Stimulated activated CD4-positive, alpha-beta T cell treated with anti-CD3 and anti-CD28 coated beads, Interleukin-4, amount 100 ng/mL, for 24 hours (primary cell): ENCODE results near the gene TMEM131.
"Not testable (repeated sequence)": the region's sequence is repeated elsewhere in the genome, so short reads cannot be mapped to it uniquely, and the experiment has no call there.

ENCODE experiments used
- DNase-seq: peaks from one replicate; pipeline ENCODE4 v3.0.0-alpha.2; 2020

Gene TMEM131

DNA sequence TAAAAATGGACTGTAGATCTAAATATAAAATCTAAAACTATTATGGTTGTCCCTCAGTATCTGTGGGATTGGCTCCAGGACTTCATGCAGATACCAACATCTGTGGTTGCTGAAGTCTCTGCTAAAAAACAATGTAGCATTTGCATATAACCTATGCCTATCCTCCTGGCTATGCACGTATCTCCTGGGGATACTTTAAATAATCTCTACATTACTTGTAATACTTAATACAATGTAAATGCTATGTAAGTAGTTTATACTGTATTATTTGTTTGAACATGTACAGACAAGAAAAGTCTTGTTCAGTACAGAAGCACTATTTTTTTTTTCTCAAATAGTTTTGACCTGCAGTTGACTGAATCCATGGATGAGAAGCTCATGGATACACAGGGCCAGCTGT, 147.4 kb downstream of the TMEM131 start:
- DNase-seq = no peak

DNA sequence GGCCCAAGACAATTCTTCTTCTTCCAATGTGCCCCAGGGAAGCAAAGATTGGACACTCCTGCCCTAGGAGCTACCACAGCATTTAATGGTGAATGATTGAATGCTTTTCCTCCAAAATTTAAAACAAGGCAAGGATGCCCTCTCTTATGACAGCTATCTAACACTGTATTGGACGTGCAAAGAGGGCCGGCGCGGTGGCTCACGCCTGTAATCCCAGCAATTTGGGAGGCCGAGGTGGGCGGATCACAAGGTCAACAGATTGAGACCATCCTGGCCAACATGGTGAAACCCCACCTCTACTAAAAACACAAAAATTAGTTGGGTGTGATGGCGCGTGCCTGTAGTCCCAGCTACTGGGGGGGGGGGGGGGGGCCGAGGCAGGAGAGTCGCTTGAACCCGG, 149.0 kb downstream of the TMEM131 start:
- not testable (repeated sequence) for DNase-seq

DNA sequence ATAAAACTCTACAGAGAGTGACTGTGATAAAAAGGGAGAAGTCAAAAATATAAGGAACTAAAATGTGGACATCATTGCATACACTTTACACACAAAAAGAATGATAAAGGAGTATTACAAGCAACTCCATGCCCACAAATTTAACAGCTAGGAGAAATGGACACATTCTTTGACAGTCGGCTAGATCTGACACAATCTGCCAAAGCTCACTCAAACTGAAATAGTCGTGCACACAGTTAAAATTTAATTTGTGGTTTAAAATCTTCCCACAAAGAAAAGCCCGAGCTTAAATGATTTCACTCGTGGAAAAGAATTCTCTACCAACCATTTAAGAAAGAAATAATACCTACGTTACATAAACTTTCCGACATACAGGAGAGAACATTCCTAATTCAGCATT, 149.9 kb downstream of the TMEM131 start:
- DNase-seq = no peak

DNA sequence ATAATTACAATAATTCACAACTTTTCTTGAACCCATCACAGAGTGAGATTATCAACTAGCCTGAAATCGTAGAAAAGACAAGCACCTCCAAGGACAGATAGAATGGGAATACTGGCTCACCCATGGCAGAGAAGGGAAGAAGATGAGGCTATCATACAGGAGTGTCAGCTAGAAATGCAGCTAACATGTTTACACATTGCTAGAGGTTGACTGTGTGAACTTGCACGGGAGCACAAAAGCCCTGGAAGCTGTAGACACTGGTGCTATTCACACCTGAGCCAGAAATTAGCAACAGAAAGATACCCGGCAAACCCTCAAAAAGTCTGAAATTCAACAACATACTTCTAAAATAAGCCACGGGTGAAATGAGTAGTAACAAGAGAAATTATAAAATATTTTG, 150.6 kb downstream of the TMEM131 start:
- DNase-seq = no peak

DNA sequence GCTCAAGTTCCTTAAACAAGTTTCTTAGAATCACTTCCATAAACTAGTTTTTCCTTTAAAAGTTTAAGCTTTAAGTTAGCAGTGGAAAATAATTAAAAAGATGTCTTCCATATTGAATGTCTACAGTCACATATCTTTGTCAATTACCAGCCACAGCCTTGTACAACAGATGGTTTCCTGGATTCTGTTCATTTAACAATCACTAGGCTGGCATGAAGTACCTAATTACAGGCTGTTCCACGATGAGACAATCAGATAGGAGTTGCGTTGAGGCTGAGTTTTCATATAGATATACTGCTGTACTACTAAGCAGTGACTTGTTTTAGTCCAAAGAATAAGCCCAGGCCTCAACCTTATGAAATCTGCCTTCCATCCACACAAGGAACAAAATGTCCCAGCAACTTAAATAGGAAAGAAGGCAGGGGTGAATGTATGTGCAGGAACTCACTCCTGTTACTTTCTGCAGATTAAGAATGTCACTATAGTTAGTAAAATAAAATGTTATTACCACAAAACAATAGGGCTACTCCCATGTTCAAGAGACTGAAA, 151.4 kb downstream of the TMEM131 start:
- DNase-seq = no peak

DNA sequence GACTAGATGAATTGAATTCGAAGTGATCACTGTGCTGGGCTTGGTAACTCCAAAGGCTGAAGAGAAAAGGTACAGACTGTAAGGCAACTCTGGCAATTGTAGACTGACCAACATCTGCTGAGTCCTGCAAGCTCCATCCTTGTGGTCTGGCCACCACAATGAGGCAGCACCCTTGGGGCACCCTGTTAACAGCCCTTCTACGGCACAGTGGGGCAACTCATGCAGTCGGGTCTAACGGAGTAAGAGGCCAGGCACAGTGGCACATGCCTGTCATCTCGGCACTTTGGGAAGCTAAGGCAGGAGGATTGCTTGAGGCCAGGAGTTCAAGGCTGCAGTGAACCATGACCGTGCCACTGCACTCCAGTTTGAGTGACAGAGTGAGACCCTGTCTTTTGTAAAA, 155.6 kb downstream of the TMEM131 start:
- no peak for DNase-seq

DNA sequence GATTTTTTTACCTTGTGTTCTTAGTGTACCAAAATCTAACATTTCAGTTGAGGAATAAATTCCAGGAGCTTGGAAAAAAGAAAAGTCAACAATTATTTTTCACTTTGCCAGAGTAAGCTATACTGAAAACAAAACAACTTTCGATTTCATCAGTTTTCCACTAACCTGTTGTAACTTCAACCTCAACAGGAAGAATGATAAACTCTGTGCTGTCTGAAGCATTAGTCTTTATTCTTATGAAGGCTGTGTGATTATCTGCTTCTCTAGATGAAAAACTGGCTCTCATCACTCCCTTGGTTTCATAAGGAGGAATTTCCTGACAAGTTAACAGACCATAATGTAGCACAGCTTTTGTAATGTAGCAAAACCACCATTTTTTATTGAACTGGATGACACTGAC, 161.1 kb downstream of the TMEM131 start:
- no peak for DNase-seq

DNA sequence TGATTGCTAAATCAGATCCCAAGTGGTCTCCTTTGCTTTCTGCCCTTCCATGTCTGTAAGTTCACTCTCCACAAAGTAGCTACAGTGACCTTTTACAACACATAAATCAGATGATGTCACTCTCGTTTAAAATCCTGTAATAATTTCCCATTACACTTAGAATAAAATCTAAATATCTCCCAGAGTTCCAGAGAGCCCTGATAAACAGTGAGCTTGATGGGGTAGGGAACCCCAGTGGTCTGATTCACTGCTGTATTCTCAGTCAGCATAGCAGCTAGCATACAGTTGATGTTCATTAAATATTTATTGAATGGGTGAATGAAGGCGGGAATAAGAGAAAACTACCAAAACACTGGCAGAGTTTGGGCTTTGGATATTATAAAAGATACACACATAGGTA, 164.6 kb downstream of the TMEM131 start:
- no peak for DNase-seq

DNA sequence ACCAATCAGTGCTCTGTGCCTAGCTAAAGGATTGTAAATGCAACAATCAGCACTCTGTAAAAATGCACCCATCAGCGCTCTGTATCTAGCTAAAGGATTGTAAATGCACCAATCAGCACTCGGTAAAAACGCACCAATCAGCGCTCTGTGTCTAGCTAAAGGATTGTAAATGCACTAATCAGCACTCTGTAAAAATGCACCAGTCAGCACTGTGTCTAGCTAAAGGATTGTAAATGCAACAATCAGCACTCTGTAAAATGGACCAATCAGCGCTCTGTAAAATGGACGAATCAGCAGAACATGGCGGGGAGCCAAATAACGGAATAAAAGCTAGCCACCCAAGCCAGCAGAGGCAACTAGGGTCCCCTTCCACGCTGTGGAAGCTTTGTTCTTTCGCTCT, 166.5 kb downstream of the TMEM131 start:
- DNase-seq = not testable (repeated sequence)

DNA sequence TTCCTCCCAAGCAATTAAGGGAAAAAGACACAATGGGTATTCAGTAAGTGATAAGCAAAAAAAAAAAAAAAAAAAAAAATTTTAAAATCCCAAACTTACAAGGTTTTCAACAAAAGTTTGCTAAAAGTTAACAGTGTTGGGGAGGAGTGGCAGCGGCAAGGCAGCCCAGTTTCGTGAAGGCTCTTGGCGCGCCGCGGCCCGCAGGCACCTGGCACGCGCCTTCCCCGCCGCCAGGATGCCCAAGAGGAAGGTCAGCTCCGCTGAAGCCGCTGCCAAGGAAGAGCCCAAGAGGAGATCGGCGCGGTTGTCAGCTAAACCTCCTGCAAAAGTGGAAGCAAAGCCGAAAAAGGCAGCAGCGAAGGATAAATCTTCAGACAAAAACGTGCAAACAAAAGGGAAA, 168.7 kb downstream of the TMEM131 start:
- not testable (repeated sequence) for DNase-seq

DNA sequence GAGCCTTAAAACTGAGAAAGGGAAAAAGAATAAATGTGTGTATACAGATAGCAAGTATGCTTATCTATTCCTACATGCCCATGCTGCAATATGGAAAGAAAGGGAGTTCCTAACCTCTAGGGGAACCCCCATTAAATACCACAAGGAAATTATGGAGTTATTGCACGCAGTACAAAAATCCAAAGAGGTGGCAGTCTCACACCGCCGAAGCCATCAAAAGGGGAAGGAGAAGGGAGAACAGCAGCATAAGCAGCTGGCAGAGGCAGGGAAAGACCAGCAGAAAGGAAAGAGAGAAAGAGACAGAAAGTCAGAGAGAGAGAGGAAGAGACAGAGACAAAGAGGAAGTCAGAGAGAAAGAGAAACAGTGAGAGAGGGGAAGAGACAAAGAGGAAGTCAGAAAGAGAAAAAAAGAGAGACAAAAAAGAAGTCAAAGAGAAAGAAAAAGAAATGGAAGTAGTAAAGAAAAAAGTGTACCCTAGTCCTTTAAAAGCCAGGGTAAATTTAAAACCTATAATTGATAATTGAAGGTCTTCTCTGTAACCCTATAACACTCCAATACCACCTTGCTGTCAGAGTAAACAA, 169.4 kb downstream of the TMEM131 start:
- not testable (repeated sequence) for DNase-seq

DNA sequence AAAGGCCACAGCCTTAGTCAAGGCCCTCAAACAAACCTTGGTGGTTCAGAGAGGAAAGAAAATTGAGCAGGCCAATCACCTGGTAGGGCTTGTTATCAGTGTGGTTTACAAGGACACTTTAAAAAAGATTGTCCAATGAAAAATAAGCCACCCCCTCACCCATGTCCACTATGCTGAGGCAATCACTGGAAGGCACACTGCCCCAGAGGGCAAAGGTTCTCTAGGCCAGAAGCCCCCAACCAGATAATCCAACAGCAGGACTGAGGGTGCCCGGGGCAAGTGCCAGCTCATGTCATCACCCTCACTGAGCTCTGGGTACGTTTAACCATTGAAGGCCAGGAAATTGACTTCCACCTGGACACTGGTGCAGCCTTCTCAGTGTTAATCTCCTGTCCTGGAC, 171.7 kb downstream of the TMEM131 start:
- not testable (repeated sequence) for DNase-seq

DNA sequence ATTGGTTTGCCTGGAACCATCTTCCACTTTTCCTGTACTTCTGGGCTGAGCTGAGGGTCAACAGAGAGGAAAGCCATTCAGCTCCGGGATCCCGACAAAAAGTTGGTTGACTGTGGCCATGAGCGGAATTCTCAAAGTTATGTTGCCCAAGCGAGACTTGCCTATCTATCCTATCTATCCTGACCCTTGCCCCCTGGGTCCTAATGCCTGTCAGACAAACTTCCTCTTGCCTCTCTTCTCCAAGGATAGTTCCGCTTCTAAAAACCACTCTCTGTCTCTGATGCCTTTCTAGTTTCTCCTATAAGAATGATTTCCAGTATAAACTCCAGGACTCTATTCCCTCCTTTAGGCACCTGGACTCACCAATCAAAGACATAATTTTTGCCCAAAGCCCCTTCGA, 173.9 kb downstream of the TMEM131 start:
- DNase-seq = not testable (repeated sequence)

DNA sequence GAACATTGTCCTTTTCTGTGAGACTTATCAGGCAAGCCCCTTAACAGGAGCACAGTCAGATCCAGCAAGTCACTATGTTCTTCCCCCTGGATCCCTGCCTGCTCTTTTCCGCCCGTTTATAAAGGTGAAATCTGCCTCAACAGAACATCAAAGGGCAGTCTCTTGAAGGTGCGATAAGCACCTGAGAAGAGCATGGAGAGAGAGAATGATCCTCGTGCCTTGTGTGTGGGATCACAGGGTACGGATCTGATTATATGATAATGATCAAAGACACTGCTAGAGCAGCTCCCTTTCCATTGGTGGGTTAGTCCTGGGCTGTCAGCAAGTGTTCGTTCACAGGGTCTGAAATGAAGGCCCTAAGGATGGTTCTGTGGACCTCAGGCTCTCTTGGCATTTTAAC, 176.0 kb downstream of the TMEM131 start:
- DNase-seq = no peak

DNA sequence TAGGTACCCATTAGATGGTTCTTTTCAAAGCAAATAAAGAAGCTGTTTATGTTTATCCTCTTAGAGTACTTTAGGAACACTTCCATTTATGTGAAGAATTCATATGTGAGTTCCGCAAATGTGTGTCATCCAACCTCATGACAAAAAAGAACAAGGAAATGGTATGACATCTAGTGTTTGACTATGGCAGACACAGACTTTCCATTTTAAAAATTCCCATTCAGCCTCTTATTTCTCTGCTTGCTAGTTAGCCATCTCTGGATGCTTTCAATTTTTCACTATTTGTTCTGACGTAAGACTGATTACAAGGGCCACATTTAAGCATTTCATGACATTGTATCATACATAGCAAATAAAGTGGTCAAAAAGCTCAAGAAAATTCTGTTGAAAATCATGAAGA, 179.3 kb downstream of the TMEM131 start:
- no peak for DNase-seq

DNA sequence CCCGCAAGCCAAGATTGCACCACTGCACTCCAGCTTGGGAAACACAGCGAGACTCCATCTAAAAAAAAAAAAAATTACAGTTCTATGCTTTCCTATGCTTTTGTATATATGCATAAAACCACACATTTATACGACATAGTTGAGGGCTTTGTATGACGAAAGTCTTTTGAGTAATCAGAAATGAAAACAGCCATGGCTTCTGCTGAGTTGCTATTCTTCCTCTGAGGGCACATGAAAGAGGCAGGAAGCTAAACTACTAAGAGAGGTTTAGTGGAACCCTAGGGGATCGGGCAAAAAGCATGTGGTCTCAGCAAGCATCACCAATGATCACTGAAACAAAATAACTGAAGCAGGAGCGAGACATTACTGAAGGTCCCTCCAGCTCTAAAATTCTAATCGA, 182.8 kb downstream of the TMEM131 start:
- no peak for DNase-seq

DNA sequence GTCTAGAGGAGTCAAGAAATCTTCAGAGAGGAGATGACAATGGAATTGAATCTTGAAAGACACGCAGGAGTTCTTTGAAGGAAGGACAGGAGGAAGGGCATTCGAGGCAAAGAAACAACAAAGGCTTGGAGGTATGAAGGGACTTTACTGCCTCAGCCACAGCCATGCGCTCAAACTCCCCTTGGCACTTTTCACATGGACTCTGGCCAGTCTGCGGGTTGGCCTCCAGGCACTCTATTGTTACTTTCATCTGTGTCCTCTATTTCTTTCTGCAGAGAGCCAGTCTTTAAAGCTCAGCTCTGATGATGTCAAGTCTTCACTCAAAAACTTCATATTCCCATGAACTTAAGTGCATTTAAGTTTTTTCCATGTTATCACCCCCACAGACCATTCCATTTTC, 186.9 kb downstream of the TMEM131 start:
- DNase-seq = no peak

DNA sequence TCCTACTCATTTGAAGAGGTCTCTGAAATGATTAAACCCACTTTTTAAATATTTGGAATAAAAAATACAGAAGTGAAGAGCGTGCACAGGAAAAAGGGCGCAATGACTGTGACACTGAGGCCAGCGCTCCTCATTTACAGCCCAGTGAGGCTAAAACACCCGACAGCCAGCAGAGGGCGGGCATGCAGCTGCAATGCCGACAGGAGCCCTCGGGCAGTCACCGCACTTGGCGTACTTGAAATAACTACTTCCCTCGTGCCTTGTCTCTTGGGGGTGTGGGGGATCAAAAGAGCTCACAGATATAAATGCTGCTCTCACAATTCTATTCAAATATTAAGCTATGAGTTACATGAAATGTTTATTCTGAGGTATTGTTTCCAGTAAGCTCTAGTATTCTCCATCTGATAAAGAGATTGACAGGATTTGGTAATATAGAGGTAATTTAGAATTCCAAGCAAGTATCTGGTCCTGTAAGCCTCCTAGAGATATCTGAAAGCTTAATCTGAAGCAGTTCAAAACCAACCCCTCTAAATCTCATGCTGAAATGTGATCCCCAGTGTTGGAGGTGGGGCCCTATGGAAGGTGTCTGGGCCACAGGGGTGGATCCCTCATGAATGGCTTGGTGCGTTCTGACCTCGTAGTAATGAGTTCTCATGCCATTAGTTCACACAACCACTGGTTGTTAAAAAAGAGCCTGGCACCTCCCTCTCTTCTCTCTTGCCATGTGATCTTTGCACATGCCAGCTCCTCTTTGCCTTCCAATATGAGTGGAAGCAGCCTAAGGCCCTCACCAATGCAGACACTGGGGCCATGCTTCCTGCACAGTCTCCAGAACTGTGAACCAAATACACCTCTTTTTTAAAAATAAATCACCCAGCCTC, 188.8 kb downstream of the TMEM131 start:
- peak; percentile 81 for DNase-seq

DNA sequence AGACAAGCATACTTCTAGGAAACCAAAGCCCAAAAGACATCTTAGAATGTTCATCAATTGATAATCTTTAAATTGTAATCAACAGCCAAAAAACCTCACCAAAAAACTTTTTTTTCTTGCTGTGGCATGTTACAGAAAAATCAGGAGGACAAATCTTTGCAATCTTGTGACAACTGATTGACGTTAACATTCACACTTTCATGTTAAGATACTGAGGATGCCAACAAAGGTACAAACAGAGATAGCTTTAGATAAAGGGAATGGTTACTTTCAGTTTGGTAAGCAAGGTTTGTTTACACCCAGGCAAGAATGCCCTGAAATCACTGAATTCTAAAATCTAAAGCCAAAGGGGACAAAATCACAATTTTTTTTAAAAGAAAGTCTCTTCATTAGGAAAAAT, 190.0 kb downstream of the TMEM131 start:
- DNase-seq = no peak

DNA sequence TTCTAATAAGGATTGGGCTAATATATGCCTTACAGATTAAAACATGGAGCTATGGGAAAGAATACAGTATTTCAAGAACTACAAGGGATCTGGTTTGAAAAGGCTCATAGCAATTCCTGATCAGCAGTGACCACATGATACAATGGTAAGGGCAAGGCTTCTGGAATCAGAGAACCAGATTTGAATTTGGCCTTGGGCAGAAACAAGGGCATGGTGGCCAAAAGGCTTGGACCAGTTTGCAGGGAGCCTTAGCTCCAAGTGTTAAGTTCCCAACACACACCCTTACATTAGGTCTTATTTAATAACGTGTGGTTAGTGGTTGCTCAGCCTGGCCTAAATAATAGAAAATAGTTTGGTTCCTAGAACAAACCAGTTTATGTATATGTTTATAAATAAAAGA, 194.7 kb downstream of the TMEM131 start:
- no peak for DNase-seq

DNA sequence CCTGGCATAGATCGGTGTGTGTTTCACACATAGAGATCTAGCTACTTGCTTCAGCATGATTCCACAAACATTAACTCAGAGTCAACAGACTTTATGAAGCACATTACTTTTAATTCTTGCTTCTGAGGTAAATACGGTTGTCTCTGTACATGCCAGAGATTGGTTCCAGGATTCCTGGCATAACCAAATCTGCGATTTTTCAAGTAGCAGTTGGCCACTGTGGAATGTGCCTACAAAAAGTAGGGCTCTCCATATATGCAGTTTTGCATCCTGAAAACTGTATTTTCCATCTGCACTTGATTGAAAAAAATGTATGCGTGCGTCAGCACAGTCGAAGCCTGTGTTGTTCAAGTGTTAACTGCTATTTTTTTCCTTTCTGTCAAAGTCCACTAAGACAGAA, 197.3 kb downstream of the TMEM131 start:
- DNase-seq = no peak

DNA sequence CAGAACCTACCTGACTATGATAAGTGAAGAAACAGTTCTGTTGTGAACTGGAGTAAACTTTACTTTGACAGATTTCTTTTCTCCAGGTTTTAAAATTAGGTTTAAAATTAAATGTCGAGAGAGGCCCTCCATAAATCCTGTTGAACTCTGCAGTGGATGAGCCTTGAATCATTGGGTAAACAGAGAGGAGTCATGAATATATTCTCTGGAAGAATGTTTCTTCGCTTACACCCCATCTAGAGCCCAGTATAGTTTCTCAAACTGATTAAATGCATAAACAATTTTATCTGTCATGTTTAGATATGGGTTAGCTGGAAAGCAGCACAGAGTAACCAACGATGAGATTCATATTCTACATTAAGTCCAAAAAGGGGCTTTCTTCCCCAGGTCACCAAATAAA, 198.4 kb downstream of the TMEM131 start:
- DNase-seq = no peak

DNA sequence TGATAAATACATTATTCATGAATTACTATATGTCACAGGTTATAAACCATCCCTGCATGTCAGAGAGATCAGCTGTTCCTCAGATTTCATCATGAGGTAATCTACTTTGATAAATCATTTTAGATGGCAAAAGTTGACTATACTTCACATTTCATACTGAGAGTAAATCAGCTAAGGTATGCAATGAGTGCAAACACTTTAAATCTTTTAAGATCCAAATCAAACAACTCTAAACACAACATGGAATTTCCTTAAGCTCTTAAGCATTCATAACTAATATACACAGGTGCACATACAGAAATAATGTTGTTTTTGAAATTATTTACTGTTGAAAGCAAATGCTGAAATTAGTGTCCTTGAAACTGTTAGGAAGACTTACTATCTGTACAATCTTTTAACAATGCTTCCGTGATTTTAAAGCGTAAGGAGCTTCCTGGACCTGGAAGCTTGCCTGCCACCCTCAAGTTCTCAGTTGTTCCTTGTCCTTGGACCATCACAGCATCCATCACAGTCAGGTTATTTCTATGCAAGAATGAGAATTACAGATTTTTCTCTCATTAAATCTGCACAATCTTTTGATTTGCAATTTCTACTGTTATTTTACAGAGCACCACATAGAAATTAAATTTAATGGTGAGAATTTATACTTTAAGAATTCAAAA, 199.2 kb downstream of the TMEM131 start:
- DNase-seq = no peak

DNA sequence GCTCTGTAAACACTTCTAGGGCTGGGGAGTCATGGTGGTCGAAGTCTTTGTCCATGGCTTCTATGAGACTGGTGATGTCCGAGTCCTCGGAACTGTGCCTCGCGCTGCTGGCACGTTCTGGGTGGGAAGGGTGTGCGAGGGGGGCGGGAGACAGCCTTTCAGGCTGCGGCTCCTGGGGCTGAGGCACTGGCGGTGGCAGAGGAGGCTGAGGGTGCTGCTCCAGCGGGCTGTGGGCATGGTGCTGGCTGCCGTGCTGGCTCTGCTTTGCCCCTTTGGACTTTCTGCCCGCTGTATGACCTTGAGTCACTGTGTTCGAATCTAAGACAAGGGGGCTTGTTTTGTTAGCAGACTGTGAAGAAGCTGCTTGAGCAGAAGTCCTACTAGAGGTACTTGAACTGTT, 203.3 kb downstream of the TMEM131 start:
- DNase-seq = no peak
